Ishikawa (cell line): ENCODE data around the gene SPAAR.

Experiments
- CEBPB ChIP-seq: IDR thresholded peaks from 2 replicates; pipeline ENCODE4 v1.6.1; 2012
- CREB1 ChIP-seq: IDR thresholded peaks from 2 replicates; pipeline ENCODE4 v1.6.1; 2012; ENCODE audit warnings: low read depth
- EGR1 ChIP-seq: IDR thresholded peaks from 2 replicates; pipeline ENCODE4 v1.6.1; 2012
- EP300 ChIP-seq: IDR thresholded peaks from 2 replicates; pipeline ENCODE4 v1.6.1; 2012; ENCODE audit warnings: borderline replicate concordance
- FOXM1 ChIP-seq: IDR thresholded peaks from 2 replicates; pipeline ENCODE4 v1.6.1; 2012; ENCODE audit warnings: low read depth, borderline replicate concordance
- MAX ChIP-seq: IDR thresholded peaks from 2 replicates; pipeline ENCODE4 v1.6.1; 2012
- NFIC ChIP-seq: IDR thresholded peaks from 2 replicates; pipeline ENCODE4 v1.6.1; 2012
- RAD21 ChIP-seq: IDR thresholded peaks from 2 replicates; pipeline ENCODE4 v1.6.1; 2012; ENCODE audit warnings: low read depth
- REST ChIP-seq: IDR thresholded peaks from 2 replicates; pipeline ENCODE4 v1.6.1; 2012; ENCODE audit warnings: low read depth, mild to moderate bottlenecking
- TAF1 ChIP-seq: IDR thresholded peaks from 2 replicates; pipeline ENCODE4 v1.6.1; 2012; ENCODE audit warnings: low read depth, mild to moderate bottlenecking
- YY1 ChIP-seq: IDR thresholded peaks from 2 replicates; pipeline ENCODE4 v1.6.1; 2012; ENCODE audit warnings: low read depth
- ZBTB7A ChIP-seq: IDR thresholded peaks from 2 replicates; pipeline ENCODE4 v1.6.1; 2012; ENCODE audit warnings: low read depth

- TF ChIP-seq FOXM1 (no peak), RAD21 (no peak), MAX (no peak), EP300 (no peak), CEBPB (no peak), YY1 (no peak), REST (no peak), NFIC (no peak), ZBTB7A (no peak), TAF1 (no peak), EGR1 (no peak), CREB1 (no peak)
Measured at GRCh38 chr9:35891646-35892045, 17.6 kb upstream of the SPAAR start.
